Measurements from ENCODE around the gene RTP5.

RTP5 gene

GRCh38 chr2:241887806-241888522 lies 18.4 kb downstream of the RTP5 start:
- DNase-seq (ENCODE audit: low read depth) = no peak

GRCh38 chr2:241888641-241889040 lies 19.1 kb downstream of the RTP5 start:
- DNase-seq (ENCODE audit: low read depth) = no peak

- no peak for DNase-seq (ENCODE audit: low read depth)
These were observed 21.2 kb downstream of the RTP5 start for GRCh38 chr2:241890524-241891235.

DNA sequence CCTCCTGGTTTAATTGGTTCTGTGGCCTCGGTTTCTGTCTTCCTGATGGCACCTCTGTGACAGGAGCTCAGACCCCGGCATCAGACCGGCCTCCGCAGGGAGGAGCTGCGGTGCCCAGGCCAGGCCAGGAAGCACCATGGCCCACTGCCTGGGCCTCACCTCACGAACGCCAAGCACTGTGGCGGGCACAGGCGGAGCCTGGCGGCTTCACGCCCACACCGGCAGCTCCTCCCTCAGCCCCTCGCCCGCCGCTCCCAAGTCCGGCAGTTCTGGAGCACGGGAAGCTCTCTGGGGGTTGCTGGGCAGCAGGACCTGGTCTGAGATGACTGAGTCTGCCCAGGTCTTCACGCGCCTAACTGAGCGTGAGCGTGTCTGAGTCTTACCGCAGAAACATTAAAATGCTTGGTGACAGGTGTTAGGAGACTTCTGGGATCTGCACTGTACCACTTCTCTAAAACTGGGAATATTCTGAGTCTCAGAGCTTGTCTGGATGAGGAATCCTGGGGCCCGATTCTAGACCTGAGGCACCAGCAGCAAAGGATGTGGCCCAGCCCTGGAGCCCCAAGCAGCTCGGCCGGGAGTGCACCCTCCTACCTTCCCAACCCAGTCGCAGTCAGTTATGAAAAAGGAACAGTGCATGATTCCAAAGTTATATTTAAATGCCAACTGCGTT lies 21.9 kb downstream of the RTP5 start:
- no peak for DNase-seq (ENCODE audit: low read depth)

DNA sequence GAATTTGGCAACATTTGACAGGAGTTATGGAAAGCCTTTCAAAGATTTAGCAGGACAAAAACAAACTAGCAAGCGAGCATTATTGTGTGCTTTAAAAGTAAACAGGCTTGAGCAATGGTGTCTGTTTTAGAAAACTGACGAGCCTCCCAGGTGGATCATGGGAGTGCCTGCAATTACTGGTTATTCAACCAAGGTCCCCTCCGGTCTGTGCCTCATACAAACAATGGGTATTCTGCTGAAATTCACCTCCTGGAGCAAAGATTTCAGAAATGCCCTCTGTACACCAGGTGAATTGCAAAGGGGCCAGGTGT lies 22.4 kb downstream of the RTP5 start:
- DNase-seq (ENCODE audit: low read depth) = no peak

DNA sequence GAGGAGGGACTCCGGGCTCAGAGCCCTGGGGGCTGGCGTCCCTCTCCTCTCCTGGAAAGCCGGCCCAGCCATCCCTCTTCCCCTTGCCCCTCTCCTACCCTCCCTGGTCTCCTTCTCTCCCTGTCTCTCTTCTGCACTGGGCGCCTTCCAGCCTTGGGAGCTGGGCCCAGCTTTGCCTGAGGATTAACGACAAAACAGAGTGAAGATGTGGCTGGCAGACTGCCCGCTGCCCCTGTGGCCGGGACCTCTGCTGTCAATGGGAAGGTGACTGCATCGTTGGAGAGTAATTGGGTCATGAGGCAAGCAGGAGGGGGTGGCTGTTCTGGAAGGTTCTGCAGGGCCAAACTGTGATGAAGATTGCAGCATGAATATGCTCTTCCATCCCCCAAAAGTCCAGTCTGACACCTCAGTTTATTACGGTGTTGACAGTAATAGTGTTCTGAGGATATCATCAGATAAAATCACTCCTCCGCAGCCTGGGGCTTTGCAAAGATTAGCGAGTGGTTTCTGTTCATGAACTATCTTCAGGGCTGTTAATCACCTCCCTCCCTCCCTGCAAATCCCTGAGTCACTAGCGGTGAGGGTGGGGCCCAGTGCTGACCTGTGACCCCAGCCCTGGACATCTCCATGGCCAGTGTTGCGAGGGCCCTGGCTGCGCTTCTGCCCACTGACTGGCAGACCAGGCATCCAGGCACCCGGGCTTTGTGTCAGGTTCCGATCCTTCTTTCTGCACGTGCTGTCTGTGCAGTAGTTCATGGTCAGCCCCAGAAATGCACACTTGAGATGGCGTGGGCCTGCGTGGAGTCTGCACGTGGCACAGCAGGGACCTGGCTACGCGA lies 23.0 kb downstream of the RTP5 start:
- no peak for DNase-seq (ENCODE audit: low read depth)

DNA sequence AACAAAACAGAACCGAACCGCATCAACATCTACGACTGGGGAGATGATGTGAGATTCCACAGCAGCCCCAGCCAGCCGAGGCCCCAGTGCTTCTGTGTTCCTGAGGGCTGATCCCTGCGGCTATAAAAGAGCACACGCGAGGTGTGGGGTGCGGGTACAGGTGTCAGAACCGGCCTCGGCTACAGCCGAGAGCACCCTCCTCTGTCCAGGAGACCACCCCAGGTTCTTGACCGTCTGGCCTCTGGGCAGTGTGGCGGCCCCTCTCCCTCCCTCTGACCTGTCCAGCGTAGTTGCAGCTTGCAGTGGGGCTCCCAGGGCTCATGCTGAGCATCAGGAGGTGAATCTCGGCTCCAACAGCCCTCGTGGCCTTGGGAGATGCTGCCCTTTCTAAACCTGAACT lies 23.7 kb downstream of the RTP5 start:
- no peak for DNase-seq (ENCODE audit: low read depth)

GRCh38 chr2:241894056-241894641 lies 24.6 kb downstream of the RTP5 start:
- no peak for DNase-seq (ENCODE audit: low read depth)

DNA sequence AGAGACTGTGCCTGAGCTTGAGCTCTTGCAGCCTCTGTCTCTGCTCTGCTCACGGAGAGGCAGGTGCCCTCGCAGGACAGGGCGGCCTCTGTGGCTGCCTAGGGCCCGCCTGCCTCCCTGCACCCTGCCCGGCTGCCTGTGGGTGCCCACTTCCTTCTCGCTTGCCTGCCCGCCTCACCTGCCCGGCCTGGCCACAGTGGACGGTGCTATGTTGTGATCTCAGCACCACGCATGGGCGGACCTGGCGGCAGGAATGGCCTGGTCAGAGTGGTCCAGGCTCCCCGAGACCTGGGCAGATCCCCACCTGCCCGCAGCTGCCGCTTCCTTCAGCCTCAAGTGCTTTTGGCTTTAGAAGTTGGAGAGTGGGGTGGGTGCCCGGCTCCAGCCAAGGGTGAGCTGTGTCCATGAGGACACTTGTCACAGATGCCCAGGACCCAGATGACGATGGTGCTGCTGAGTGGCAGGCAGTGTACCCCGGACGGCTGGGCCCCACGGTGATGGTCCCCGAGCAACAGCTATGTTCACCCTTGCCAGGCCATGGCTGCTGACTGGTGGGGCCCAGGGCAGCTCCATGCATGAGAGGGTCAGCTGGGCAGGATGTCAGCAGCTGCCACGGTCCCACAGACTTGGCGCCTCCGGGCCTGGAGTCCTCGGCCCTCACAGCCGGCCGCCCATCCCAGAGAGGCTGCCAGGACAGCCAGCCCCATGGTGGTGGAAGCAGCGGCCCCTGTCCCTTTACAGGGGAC lies 25.3 kb downstream of the RTP5 start:
- DNase-seq (ENCODE audit: low read depth) = no peak

- no peak for DNase-seq (ENCODE audit: low read depth)
These were observed 25.8 kb downstream of the RTP5 start for GRCh38 chr2:241895427-241895711.

GRCh38 chr2:241895712-241896641 lies 26.4 kb downstream of the RTP5 start:
- no peak for DNase-seq (ENCODE audit: low read depth)

GRCh38 chr2:241896746-241897201 lies 27.2 kb downstream of the RTP5 start:
- DNase-seq (ENCODE audit: low read depth) = no peak

DNA sequence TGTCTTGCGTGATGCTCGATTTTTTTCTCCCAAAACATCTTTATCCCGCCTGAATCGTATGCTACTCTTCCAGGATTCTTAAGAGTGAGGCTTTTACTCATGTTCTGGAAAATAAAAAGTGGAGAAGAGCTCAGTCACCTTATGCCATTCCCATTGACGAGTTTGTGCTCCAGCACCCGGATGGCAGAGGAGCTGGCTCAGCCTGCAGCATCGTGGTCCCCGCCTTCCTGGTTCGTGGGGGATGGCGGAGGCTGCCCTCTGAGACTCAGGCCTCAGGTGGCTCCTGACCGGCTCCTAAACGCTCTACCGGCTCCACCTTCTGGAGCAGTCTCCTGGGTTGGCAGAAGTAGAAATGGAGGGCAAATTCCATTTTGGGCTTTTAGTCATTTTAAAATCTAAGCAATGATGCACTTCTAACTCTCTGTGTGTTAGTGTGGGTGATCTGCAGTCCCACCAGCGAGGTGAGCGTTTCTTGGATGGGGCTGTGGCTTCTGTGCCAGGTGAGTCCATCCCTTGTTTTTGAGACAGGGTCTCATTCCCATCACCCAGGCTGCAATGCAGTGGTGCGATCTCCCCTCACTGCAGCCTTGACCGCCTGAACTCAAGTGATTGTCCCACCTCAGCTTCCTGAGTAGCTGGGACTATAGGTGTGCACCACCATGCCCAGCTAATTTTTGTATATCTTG lies 27.8 kb downstream of the RTP5 start:
- no peak for DNase-seq (ENCODE audit: low read depth)

- DNase-seq (ENCODE audit: low read depth) = no peak
These were observed 29.1 kb downstream of the RTP5 start for GRCh38 chr2:241898463-241899270.

GRCh38 chr2:241900251-241901017 lies 30.9 kb downstream of the RTP5 start:
- no peak for DNase-seq (ENCODE audit: low read depth)

GRCh38 chr2:241901018-241901380 lies 31.5 kb downstream of the RTP5 start:
- no peak for DNase-seq (ENCODE audit: low read depth)

- no peak for DNase-seq (ENCODE audit: low read depth)
These were observed 32.2 kb downstream of the RTP5 start for GRCh38 chr2:241901500-241902351.

Data from activated T-cell treated with anti-CD3 and anti-CD28 coated beads for 1 hour (primary cell).